HG02798 (cell line): ENCODE measurements around the gene CELF4.

Source experiments
- ATAC-seq: cut with Tn5 transposase; IDR thresholded peaks from one replicate; pipeline ENCODE4 v1.9.1; 2021; ENCODE audit warnings: mild to moderate bottlenecking; ENCODE audit not compliant: unreplicated experiment, poor library complexity

The CELF4 gene

GRCh38 chr18:37336568-37337285 lies 228.9 kb downstream of the CELF4 start:
- no peak for ATAC-seq

- ATAC-seq: no peak
These were observed 230.2 kb downstream of the CELF4 start for GRCh38 chr18:37335409-37335736.

DNA sequence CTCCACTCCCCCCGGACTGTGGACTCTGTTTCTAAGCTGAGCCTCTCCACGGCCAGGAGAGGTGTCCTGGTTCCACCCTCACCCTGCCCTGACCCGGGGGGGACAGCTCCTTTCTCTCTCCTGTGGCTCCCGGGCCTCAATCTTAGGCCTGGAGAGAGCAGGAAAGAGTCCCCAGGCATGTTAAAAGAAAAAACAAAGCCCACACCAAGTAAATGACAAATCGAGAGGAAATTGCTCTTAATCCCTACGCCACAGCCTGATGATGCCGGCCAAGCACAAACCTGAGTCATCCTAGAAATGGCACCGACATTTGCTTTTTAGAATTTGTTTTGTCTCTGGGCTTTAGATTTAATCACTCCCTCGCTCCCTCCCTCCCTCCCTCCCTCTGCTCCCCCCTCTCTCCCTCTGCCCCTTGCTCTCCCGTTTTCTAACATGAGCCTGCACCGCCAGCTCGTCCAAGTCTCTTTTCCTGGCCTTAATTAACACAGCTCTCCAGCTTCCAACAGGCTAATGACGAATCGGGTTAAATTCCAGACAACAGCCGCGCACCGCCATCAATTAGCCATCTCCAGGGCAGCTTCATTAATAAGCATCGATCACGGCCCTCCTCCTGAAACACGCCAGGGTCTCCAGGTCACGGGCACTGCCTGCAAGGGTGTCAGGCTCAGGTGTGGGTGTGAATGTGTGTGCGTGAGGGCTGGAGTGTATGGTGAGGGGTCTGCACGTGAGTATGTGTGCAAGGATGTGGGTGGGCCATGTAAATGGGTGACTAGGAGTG lies 230.8 kb downstream of the CELF4 start:
- no peak for ATAC-seq

DNA sequence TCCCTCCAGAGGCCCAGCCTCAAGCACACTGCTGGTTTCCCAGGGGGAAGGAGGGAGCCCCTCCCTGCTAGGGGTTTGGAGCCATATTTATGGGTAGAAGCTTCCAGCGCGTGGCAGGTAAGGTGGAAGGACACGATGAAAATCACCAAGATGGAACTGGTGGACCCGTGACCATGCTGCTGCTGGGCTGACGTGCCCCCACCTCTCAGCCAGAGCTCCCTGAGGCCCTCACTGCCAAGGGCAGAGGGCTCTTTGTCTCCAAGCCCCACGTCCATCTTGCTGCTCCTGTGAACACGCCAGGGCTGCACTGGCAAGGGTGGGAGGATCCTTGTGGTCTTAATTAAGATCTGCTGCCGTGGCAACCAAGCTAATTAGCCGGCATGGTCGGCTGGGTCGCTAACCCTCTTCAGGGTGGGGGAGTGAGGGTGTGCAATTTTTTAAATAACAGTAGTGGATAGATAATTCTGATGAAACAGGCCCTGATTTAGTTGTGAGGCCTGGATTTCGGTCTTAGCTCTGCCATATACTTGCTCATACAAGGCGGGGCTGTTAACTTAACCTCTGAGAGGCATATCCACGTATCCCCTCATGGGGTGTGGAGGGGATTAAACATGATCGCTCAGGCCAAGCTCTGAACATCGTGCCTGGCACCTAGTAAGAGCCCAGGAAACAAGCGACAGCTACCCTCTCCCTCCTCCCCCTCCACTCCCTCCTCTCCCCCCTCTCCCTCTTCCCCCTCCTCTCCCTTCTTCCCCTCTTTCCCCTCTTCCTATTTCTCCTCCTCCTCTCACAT lies 232.8 kb downstream of the CELF4 start:
- no peak for ATAC-seq

GRCh38 chr18:37332219-37332618 lies 233.4 kb downstream of the CELF4 start:
- no peak for ATAC-seq

DNA sequence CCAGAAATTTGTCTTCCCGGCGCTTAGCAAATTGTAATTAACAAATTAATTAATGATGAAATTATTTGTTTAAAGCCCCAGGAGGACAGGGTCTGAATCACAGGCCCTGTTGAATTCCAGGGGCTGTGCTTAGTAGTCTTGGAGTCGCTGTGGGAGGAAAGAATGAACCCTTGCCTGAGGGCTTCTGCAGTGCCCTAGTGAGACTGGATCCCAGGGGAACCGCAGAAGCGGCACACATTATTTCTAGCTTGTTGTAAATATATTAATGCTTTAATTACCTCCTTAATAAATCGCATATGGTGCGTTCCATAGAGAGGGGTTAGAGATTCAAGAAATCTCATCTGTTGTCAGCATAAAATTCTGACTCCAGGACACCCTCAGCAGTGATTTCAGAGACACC lies 235.4 kb downstream of the CELF4 start:
- no peak for ATAC-seq

- ATAC-seq: no peak
These were observed 236.5 kb downstream of the CELF4 start for GRCh38 chr18:37328946-37329719.

- ATAC-seq: no peak
These were observed 238.5 kb downstream of the CELF4 start for GRCh38 chr18:37327063-37327577.

DNA sequence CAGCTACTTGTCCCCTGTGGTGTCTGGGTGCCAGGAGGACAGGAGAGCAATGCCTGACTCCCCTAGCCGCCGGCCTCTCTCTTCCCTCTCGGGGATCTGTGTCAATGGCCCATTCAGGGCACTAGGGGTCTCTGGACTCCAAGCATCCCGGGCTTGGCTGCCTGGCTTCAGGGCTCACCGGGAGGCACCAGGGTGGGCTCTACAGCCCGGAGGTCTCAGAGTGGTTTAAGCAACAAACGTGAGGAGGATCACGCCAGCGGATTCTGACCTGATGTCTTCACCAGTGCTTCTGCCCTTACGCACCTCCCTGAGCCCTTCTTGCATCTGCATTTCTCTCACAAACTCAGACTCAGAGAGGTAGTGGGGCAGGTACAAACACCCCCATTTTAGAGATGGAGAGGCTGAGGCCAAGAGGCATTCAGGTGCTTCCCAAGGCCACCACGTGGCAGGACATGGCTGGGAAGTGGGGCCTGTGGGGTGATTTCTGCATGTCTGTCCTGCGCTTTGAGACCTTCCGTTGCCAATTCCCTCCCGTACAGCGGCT lies 243.0 kb downstream of the CELF4 start:
- ATAC-seq: peak; percentile 84

DNA sequence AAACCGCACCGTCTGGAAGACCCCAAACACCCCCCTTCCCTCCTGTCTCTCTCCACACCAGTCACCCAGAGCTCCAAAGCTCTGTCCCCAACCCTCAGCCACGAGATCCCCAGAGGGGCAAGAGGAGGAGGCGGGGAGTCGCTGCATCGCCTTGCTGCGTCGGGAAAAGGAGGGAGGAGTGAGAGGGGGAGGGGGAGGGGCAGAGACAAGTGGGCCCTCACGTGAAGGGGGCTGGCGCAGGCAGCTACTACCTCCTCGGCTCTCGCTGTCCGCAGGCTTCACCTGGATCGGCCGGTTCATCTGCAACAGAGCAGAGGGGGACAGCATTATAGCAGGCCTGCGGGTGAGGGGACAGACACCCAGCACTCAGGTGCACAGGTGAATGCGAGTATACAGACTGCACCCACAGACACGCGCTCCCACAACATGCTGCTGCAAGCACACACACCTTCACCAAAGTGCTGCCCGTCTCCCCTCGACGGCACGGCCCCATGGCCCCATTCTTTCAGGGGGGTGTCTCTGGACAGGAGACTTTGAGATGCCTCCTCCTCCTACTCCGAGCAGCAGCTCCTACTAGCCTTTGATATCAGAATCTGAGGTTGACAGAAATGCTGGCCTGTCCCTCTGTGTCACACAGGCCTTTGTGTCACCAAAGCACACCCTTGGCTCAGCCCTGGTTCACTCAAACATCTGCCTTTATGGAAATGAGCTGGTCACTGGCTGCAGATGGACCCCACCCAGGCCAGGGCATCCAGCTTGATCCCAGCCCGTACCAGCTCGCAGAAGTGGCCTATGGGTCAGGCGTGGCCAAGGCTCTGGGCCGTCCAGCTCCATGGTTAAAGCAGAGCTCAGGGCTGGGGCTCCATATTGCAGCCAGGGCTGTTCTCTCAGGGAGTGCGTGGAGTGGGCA lies 243.8 kb downstream of the CELF4 start:
- ATAC-seq: no peak

DNA sequence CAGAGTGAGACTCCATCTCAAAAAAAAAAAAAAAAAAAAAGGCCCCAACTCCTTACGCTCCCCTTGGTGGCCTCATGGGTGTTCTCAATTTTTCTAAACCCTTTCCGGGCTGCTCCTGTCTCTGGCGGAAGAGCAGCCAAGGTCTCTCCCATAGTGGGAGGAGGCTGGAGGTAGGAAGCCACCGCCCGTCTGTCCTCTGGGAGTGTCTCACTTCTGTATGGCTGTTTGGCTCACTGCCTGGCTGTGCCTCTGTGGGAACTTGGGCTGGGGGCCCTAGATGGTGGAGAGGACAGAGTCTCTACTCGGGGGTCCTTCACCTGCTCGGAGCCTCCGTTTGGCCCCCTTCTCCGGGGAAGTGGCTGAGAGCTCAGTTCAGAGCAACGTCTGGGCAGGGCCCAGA lies 245.3 kb downstream of the CELF4 start:
- no peak for ATAC-seq

DNA sequence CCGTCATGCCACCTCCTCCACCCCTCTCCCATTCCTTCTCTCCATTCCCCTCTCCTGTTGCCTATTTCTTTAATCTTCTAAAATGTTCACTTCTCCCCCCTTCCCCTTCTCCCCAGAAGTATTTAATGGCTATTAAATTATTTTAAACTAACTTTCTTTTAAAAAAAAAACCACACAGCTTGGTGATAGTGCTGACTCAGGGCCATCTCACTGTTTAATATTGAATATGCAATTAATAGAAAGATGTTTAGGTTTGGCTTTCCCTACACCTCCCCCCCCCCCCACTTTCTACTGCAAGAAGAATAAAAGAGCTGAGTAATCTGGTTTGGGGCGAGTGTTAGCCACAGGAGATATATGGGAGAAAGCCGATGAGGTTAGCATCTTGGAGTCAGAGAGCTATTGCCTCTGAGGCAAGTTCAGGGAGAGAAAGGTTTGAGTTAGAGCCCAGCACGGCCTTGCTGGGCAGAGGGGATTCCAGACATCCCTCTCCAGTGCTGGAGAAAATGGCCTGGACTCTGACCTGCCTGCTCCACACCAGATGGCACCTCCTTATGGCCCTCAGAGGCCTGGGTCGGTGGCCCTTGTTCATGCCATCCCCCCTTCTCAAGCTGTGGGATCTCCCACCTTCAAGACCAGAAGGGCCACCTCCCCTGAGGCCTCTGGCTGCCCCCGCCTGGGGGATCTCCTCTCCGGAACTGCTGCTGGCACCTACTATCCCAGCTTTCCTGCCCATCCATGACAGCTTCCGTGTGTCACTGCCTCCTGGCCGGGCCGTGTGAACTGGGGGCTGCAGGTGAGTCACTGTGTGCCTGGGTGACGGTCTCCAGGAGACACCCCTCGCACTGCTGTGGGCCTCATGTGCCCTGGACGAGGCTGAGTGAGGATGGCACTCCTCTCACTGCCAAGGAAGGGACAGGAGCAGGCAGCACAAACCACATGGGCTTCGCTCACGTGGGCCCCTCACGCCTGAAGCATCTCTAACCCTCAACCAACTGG lies 246.9 kb downstream of the CELF4 start:
- ATAC-seq: no peak

DNA sequence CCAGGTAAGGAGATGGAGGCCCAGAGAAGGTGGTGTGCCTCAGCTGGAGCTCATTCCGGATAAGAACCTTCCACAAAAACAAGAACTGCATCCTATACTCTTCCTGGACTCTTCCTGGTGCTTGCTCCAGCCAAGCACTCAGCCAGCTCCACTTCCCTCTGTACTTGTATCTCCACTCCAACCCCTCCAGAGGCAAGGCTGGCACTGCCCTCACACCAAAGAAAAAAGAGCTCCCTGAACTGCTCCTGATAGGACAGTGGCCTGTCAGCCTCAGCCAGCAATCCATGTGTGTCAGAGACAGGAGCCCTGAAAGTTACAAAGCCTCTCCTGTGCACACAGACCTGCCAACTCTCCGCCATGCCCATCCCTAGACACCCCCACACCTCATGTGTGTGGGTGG lies 248.1 kb downstream of the CELF4 start:
- ATAC-seq: no peak

DNA sequence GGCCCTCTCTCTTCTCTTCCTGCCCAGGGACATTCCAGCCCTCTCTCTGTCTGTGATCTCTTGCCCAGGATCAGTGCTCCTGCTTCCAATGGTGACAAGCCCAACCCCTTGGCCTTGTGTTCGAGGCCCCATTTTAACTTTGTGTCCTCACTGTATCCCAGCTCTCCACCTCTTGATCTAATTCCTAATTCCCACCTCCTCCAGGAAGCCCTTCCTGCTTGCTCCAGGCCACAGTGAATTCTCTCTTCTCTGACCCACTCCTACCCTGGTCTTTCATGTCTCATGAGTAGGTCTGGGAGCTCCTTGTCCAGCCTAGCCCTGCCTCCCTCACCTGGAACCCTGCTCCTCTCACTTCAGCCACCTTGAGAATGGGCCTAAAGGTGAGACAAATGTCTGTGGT lies 249.1 kb downstream of the CELF4 start:
- no peak for ATAC-seq

GRCh38 chr18:37315935-37316334 lies 249.7 kb downstream of the CELF4 start:
- ATAC-seq: no peak

GRCh38 chr18:37314534-37314933 lies 251.1 kb downstream of the CELF4 start:
- no peak for ATAC-seq

- no peak for ATAC-seq
These were observed 252.0 kb downstream of the CELF4 start for GRCh38 chr18:37313624-37314023.

DNA sequence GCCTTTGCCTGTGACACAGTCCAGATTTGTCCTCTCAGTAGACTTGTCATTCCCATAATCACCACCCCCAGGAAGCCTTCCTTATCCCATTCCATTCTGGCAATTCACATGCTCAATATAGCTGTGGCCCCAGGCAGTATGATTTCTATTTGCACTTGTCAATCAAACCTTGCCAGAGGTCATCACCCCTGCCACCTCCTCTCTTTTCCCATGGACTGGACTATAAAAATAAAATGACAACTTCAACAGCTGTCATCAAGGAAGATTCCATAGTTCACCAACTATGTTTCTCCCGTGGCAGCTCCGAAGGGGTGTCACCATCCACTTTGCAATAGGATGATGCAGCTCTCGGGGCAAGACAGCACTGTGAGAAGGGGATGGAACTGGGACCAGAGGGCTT lies 255.7 kb downstream of the CELF4 start:
- no peak for ATAC-seq
